ENCODE measurements around the gene CHST8. TPM values are rescaled to one million over a fixed set of nuclear protein-coding genes. Genes with fewer than 3 reads are reported as not detected.

Gene CHST8
- total and polyA plus RNA-seq, 2 of the 13 experiments (the other 11 are each of a cell fraction or from before 2014, with no cell fraction given), result not detected

- H2AFZ ChIP-seq (ENCODE audit: low read length), result no peak overlapping the region
- H3K9me3 ChIP-seq (ENCODE audit: low read length), result no peaks in the 10 kb centered on the region
- H3K4me3 ChIP-seq (replicated peaks in 1 of 3; ENCODE audit: insufficient read depth in 1 of 3, low read depth in 2 of 3, low read length in 3 of 3), result no peak overlapping the region
- ChIA-PET POLR2A (no interaction called here), CTCF (ENCODE audit: low intra/inter-chr PET ratio, low total read pairs) (no interaction called here)
- no peaks in the 10 kb centered on the region for H3K36me3 ChIP-seq (replicated peaks in 1 of 2; ENCODE audit: control insufficient read depth in 1 of 2, insufficient read depth in 2 of 2, low read length in 2 of 2)
- WGBS (ENCODE audit: low lambda C conversion rate), result 60% methylated on average over 3 of the region's 7 CpGs
- no peak for DNase-seq (ENCODE audit: low spot score)
- no peak for FAIRE-seq
- peaks cover 4 to 18% of the 10 kb centered on the region in 2 experiments; a peak in 4 of 5 replicates for H3K27me3 ChIP-seq (ENCODE audit: control insufficient read depth in 1 of 2, insufficient read depth in 2 of 2, low read length in 2 of 2)
- intact Hi-C loops (cut with micrococcal nuclease; ENCODE audit: unreplicated experiment) (no loop called here), in situ Hi-C loops (cut with HindIII; ENCODE audit: extremely low pct_ligation_motif_present, low pct_unique_long_range_greater_than_20kb) (no loop called here)
- H3K9ac ChIP-seq (ENCODE audit: insufficient read depth, low read depth, low read length), result no peak overlapping the region
- TF ChIP-seq RFXAP (CRISPR knock-in tag; IDR thresholded peaks at IDR 0.05; ENCODE audit: borderline replicate concordance), result no peak
- TF ChIP-seq ZNF264 (CRISPR knock-in tag; IDR thresholded peaks at IDR 0.05), result no peak
- TF ChIP-seq ZNF207 (IDR thresholded peaks at IDR 0.05; ENCODE audit: borderline replicate concordance), result no peak
- TF ChIP-seq ZNF335 (CRISPR knock-in tag; IDR thresholded peaks at IDR 0.05), result no peak
- no peak for TF ChIP-seq ZNF343 (CRISPR knock-in tag; IDR thresholded peaks at IDR 0.05)
- no peak for TF ChIP-seq ZMAT5 (CRISPR knock-in tag; IDR thresholded peaks at IDR 0.05; ENCODE audit: borderline replicate concordance, low read depth)
- TF ChIP-seq REPIN1 (CRISPR knock-in tag; IDR thresholded peaks at IDR 0.05; ENCODE audit: borderline replicate concordance, low read depth), result no peak
- H3K4me1 ChIP-seq (ENCODE audit: insufficient read depth, low read length), result no peaks in the 10 kb centered on the region
- no peaks in the 10 kb centered on the region for H3K79me2 ChIP-seq (ENCODE audit: insufficient read depth, low read length)
- no peak overlapping the region for H3K4me2 ChIP-seq (ENCODE audit: low read depth, low read length)
- H3K27ac ChIP-seq (ENCODE audit: extremely low read length, insufficient read depth, low read length), result no peak overlapping the region
- no peak for ATAC-seq
- BruUV-seq (replicated peaks), result no TSS peak
- H4K20me1 ChIP-seq (ENCODE audit: insufficient read depth, low read length), result 0 out of 2 replicates have a peak, but pooled peaks cover 2% of the 10 kb centered on the region
Measured at GRCh38 chr19:33759356-33759755, 137.6 kb downstream of the CHST8 start.

- H3K4me1 ChIP-seq (ENCODE audit: insufficient read depth, low read length), result no peaks in the 10 kb centered on the region
- H3K9ac ChIP-seq (ENCODE audit: insufficient read depth, low read depth, low read length), result no peak overlapping the region
- intact Hi-C loops (cut with micrococcal nuclease; ENCODE audit: unreplicated experiment) (no loop called here), in situ Hi-C loops (cut with HindIII; ENCODE audit: extremely low pct_ligation_motif_present, low pct_unique_long_range_greater_than_20kb) (no loop called here)
- no peak overlapping the region for H3K4me2 ChIP-seq (ENCODE audit: low read depth, low read length)
- no peak overlapping the region for H2AFZ ChIP-seq (ENCODE audit: low read length)
- FAIRE-seq, result no peak
- H3K27me3 ChIP-seq (ENCODE audit: control insufficient read depth in 1 of 2, insufficient read depth in 2 of 2, low read length in 2 of 2), result peaks cover 2 to 3% of the 10 kb centered on the region in 2 experiments; a peak in 3 of 5 replicates
- no peaks in the 10 kb centered on the region for H3K79me2 ChIP-seq (ENCODE audit: insufficient read depth, low read length)
- WGBS (ENCODE audit: low lambda C conversion rate), result 0% methylated on average over 1 of the region's 11 CpGs
- no peaks in the 10 kb centered on the region for H3K9me3 ChIP-seq (ENCODE audit: low read length)
- no peak overlapping the region for H3K4me3 ChIP-seq (replicated peaks in 1 of 3; ENCODE audit: insufficient read depth in 1 of 3, low read depth in 2 of 3, low read length in 3 of 3)
- DNase-seq (ENCODE audit: low spot score), result no peak
- H3K27ac ChIP-seq (ENCODE audit: extremely low read length, insufficient read depth, low read length), result no peak overlapping the region
- 0 out of 2 replicates have a peak, but pooled peaks cover 2% of the 10 kb centered on the region for H4K20me1 ChIP-seq (ENCODE audit: insufficient read depth, low read length)
- no TSS peak for BruUV-seq (replicated peaks)
- ChIA-PET CTCF (ENCODE audit: low intra/inter-chr PET ratio, low total read pairs) (no interaction called here), POLR2A (no interaction called here)
- ATAC-seq, result no peak
- no peaks in the 10 kb centered on the region for H3K36me3 ChIP-seq (replicated peaks in 1 of 2; ENCODE audit: control insufficient read depth in 1 of 2, insufficient read depth in 2 of 2, low read length in 2 of 2)
- TF ChIP-seq RAD51 (IDR thresholded peaks at IDR 0.05; ENCODE audit: borderline replicate concordance), result no peak
- TF ChIP-seq ZNF362 (CRISPR knock-in tag; IDR thresholded peaks at IDR 0.05; ENCODE audit: borderline replicate concordance), result no peak
- no peak for TF ChIP-seq CEBPG (CRISPR knock-in tag; IDR thresholded peaks at IDR 0.05)
- no peak for TF ChIP-seq ZNF441 (CRISPR knock-in tag; IDR thresholded peaks at IDR 0.05; ENCODE audit: borderline replicate concordance)
- TF ChIP-seq ZNF329 (CRISPR knock-in tag; IDR thresholded peaks at IDR 0.05; ENCODE audit: low read depth), result no peak
- TF ChIP-seq MYC (CRISPR knock-in tag; IDR thresholded peaks at IDR 0.05; ENCODE audit: borderline replicate concordance), result no peak
- no peak for TF ChIP-seq ZBTB49 (CRISPR knock-in tag; IDR thresholded peaks at IDR 0.05; ENCODE audit: borderline replicate concordance)
Measured at GRCh38 chr19:33763633-33764371, 142.0 kb downstream of the CHST8 start.

All from HepG2 (cell line).